NCI-H128 (cell line): Measurements from ENCODE around the gene ANKRD2.
"Not testable (repeated sequence)": the region's sequence is repeated elsewhere in the genome, so short reads cannot be mapped to it uniquely, and the experiment has no call there.

ENCODE experiments used
- DNase-seq: peaks from one replicate; lab custom pipeline; 2025; ENCODE audit not compliant: unreplicated experiment; lab: John Stamatoyannopoulos, UW

Gene ANKRD2, protein sequence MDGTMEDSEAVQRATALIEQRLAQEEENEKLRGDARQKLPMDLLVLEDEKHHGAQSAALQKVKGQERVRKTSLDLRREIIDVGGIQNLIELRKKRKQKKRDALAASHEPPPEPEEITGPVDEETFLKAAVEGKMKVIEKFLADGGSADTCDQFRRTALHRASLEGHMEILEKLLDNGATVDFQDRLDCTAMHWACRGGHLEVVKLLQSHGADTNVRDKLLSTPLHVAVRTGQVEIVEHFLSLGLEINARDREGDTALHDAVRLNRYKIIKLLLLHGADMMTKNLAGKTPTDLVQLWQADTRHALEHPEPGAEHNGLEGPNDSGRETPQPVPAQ

DNA sequence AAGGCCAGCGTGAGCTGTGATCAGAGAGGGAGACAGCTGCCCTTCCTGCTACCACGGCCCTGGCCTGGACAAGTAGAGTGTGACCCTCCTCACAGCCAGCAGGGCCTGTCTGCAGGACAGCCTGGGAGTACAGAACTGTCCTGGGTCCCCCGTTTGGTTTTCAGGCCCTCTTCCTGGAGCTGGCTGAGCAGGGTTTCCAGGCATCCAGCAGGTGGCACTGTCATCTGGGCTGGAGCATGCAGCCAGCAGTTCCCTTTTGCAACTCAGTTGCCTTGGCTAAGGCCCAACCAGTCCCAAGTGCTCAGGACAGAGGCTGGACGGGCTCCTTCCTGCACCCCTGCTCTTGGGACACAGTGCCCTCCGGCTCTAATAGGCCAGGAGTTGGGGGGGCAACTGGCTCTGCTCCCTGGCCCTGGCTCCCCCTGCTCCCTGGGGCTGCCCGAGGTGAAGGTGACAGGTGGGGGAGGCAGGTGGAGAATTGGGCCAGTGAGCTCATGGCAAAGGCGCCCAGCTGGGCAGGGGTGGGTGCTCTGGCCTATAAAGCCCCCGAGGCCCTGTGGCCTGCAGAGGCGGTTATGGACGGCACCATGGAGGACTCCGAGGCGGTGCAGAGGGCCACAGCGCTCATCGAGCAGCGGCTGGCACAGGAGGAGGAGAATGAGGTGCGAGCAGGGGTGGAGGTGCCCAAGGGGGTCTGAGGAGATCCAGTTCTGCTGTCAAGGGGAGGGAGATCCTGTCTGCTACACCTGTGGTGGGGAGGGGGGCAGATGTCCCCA, at the start of gene ANKRD2:
TSS of gene ANKRD2 (plus strand) at position 566 of the 776 bp plus-strand sequence. CDS start at position 576, 10 bp downstream.
- no peak for DNase-seq

DNA sequence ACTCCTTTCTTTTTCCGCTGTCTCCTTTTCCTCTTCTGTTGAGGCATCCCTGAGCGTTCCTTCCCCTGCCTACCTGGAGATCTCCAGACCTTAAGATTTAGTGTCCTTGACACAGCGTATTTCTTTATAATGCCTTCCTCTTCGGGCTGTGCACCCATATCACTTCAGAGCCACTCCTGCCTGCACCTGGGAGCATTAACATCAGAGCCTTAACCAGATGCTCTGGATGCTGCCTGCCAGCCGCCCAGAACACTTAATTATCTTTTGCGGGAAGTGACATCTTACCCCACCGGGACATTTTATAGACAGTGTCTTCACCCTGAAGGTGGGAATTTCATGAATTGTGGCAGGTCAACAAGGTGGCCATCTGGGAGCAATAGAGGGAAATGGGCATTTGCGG, 49.6 kb upstream of the ANKRD2 start:
- DNase-seq = no peak

GRCh38 chr10:97525086-97525485, 47.5 kb upstream of the ANKRD2 start:
- no peak for DNase-seq

- DNase-seq = no peak
These were observed 46.9 kb upstream of the ANKRD2 start for GRCh38 chr10:97525683-97526110.

- DNase-seq = not testable (repeated sequence)
These were observed 43.7 kb upstream of the ANKRD2 start for GRCh38 chr10:97528876-97529275.

DNA sequence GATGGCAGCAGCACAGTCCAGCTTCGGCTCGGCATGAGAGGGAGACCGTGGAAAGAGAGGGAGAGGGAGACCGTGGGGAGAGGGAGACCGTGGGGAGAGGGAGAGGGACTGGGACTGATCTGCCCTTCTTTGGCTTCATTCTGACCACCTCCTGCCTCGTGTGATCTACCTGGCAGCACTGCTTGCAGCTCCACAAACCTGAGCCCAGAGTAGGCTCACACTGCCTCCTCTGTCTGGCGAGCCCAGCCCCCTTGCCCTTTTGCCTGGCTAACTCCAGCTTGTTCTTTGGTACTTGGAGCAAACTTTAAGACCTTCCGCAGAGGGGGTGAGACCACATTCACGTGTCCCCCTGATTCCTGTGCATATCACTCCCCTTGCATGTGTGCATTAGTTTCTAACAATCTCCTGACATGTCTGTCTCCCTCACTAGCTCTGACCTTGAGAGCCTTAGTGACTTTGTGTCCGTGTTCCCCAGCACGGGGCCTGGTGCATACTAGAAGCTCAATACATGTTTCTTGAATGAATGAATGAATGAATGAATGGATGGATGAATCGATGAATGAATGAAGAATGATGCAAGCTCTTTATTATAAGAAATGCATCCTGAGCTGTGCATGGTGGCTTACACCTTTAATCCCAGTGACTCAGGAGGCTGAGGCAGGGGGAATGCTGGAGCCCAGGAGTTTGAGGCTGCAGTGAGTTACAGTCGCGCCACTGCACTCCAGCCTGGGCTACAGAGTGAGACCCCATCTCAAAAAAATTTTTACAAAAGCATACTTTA, 42.7 kb upstream of the ANKRD2 start:
- DNase-seq = no peak

DNA sequence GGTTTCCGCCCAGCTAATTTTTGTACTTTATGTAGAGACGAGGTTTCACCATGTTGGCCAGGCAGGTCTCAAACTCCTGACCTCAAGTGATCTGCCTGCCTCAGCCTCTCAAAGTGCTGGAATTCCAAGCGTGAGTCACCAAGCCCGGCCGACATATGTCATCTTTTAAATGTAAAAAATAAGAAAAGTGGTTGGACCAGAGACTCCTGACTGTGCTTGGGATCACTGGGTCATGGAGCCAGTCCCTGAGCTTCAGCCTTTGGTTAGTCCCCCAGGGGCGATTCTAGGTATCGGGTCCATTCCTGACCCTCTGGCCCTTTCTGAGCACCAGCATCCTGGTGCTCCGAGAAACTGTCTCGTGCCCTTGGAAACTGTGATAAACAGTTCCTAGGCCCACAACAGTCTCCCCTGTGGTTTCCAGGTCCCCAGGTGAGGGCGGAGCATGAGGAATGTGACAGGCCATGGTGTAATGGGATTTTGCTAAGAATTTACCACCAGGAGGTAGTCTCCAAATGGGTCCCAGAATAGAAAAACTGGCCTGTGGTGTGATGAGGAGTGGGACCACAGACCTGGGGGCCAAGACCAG, 41.1 kb upstream of the ANKRD2 start:
- DNase-seq = no peak

- DNase-seq = no peak
These were observed 39.5 kb upstream of the ANKRD2 start for GRCh38 chr10:97532935-97533671.

DNA sequence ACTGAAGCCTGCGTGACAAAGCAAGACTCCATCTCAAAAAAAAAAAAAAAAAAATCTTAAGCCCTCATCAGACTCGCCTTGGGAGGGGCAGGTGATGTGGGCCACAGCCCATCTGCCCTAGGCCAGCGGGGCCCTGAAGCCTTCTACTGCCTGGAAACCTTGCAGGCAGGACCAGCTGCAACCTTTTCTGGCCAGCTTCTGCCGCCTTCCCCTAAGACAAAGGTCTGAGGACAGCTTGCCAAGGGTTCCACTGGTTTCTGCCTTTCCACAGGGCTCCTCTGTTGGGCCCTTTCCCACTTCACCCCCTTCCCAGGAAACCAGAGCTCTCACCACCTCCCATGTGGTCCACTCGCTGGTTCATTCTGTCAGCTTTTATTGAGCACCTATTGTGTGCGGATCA, 38.7 kb upstream of the ANKRD2 start:
- DNase-seq = no peak

- no peak for DNase-seq
These were observed 37.7 kb upstream of the ANKRD2 start for GRCh38 chr10:97534746-97535367.

DNA sequence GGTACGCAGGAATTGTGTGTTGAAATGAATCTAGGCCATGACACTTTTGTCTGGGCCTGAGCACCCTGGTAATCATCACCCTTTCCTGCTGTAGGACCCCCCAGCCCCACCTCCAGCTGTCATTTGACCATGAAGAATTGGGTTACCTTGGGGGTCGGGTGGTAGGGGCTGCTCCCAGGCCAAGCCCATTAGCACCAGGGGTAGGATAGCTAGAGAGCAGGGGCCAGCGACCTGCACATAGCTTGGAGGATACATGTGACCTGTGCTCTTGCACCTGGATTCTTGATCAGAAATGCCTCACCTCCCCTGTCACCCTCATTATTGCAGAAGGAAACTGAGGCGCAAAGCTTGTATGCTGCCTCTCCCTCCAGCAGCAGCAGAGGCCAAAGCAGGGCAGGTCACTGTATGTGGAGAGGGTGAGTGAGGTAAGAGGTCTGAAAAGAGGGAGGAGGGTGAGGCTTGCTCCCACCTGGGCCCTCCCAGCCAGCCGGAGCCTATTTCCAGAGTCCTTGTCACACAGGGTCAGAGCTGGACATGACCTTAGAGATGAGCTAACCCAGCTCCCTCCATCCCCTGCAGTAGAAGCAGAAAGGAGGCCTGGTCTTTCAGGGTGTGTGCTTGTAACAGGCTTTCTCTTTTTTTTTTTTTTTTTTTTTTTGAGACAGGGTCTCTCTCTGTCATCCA, 35.3 kb upstream of the ANKRD2 start:
- DNase-seq = no peak

DNA sequence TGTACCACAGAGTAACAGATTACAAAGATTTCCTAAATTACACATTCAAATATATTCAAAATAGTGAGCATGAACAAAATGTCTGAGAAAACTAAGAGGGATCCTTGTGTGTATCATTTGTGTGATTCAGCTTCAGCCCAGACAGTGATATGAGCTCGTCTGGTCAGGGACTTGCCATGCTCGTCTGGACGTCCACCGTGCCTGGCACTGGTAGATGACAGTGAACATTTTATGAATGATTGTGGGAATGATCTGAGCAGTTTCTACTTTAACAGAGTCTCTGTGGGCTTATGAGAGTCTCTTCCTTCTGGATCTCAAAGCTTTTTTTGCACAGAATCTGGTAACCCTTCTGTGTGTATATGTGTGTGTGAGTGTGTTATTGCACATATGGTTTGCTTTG, 34.2 kb upstream of the ANKRD2 start:
- DNase-seq = no peak

GRCh38 chr10:97538839-97539238, 33.7 kb upstream of the ANKRD2 start:
- DNase-seq = no peak

GRCh38 chr10:97539523-97540200, 32.9 kb upstream of the ANKRD2 start:
- DNase-seq = no peak

- no peak for DNase-seq
These were observed 31.7 kb upstream of the ANKRD2 start for GRCh38 chr10:97540669-97541500.

- DNase-seq = no peak
These were observed 30.2 kb upstream of the ANKRD2 start for GRCh38 chr10:97542169-97543024.

DNA sequence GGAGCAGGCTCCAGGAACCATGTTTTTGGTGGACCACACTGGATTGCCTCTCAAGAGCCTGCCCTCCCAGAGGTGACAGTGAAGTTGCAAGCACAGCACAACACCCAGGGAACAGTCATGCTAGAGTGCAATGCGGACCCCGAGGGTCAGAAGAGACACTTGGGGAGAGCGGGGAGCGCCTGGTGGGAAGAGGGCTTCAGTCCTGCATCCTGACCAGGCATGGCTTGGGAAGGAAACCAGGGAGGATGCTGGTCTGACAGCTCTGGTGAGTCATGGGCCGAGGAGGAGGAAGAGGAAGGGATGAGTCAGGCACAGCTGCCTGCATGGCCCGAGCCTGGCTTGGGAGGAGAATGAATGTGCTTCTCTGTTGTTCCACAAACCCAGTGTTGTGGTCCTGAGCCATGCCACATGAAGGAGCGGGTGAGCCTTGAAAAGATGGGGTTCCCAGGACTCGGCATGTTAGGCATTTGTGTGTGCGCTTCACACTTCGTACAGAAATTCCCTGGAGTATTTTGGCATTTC, 29.5 kb upstream of the ANKRD2 start:
- no peak for DNase-seq
